DMS114 treated with DMSO at 0.1 percent for 48 hours (cell line): ENCODE measurements around the gene ARFIP1.
"Not testable (repeated sequence)": the region's sequence is repeated elsewhere in the genome, so short reads cannot be mapped to it uniquely, and the experiment has no call there.

Experiments
- DNase-seq: peaks from one replicate; lab custom pipeline; 2025; ENCODE audit not compliant: unreplicated experiment; lab: John Stamatoyannopoulos, UW

Gene ARFIP1, protein sequence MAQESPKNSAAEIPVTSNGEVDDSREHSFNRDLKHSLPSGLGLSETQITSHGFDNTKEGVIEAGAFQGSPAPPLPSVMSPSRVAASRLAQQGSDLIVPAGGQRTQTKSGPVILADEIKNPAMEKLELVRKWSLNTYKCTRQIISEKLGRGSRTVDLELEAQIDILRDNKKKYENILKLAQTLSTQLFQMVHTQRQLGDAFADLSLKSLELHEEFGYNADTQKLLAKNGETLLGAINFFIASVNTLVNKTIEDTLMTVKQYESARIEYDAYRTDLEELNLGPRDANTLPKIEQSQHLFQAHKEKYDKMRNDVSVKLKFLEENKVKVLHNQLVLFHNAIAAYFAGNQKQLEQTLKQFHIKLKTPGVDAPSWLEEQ

DNA sequence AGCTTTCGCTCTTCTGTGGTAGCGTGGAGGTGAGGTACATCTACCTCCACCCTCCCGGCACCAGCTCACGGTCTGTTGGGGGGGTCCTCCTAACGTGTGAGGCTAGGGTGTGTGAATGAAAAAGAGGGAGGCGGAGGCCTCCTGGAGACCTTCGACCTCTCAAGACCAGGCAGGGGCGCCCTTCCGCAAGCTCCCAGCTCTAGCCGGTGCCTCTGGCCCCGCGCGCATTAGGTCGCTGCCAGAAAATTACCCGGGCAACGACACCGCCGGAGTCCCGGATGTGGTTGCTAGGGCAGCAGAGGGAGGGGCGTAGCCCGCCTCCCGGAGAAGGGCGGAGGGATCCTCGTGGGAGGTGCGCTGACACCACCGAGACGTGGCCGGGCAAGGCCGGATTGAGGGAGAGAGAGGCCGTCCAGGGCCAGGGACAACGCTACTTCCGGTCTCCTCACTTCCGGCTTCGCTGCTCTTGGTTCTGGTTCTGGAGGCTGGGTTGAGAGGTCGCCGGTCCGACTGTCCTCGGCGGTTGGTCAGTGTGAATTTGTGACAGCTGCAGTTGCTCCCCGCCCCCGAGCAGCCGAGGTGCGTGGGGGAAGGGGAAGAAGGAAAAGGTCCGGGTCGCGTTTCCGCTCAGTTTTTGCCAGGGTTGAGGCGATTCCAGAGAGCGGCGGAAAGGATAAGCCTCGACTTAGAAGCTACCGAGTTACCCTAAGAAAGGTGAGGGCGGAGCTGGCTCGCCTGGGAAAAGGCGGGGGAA lies at the start of gene ARFIP1, which contains the start of gene TIGD4:
Gene ARFIP1, plus strand, starts transcription at position 442 of the 754 bp plus-strand sequence. CDS start 49,680 bp downstream, outside the sequence.
Gene TIGD4, minus strand, starts transcription at position 218 of the 754 bp plus-strand sequence. CDS start 8,726 bp downstream, outside the sequence.
- peak; percentile 83 for DNase-seq

DNA sequence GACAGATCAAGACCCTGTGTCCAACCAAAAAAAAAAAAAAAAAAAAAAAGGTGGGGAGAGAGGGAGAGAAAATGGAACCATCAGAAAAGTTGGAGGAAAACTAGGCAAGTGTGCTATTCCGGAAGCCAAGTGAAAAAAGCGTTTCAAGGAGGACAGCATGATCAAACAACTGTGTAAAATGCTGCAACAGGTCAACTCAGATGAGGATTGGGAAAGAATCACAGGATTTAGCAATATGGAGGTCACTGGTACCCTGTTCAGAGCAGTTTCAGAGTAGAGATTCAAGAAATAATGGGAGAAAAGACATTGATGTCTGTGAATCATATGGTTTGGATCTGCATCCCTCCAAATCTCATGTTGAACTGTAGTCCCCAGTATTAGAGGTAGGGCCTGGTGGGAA lies 47.8 kb upstream of the ARFIP1 start:
- DNase-seq: no peak

DNA sequence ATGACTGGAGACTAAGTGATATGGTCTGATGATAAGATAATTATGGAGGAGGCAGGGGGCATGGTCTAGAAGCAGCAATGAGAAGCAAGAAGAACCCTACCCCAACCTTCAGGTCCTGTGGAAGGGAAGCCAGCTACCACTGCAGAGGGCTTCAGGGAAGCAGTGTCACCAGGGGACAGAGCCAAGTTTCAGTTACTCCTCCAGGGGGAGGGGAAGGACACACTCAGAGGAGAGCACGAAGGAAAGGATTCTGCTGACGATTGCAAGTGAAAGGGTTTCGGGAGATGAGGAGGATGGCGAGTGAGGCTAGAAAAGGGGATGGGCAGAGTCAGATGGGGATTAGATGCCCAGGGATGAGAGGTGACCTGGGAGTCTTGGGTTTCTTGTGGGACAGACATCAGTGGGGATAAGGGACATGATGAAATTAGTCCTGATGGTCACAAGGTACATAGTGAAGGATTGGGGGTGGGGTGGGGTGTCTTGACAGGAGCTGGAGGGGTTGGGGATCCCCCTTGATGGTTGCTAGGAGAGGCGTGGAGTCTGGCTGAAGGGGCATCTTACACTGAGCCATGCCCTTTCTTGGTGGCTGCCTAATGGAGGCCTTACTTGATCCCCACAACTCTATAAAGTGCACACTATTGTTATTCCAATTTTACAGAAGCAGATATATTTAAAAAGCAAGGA lies 45.6 kb upstream of the ARFIP1 start:
- no peak for DNase-seq

DNA sequence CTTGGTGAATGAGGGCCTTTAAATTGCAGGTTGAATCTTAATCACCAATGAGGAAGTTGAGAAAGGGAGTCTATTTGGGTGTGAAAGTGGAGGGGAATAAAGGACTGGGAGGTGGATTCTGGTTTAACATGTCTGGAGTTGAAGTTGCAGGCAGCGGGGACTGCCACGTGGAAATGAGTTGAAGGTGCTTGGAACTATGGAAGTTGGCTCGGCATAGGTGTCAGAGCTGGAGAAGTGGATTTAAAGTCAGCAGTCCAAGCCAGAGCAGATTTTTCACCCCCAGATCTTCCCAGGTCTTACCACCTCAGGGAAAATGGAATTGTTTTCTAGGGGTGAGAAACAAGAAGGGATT lies 45.1 kb upstream of the ARFIP1 start:
- no peak for DNase-seq

DNA sequence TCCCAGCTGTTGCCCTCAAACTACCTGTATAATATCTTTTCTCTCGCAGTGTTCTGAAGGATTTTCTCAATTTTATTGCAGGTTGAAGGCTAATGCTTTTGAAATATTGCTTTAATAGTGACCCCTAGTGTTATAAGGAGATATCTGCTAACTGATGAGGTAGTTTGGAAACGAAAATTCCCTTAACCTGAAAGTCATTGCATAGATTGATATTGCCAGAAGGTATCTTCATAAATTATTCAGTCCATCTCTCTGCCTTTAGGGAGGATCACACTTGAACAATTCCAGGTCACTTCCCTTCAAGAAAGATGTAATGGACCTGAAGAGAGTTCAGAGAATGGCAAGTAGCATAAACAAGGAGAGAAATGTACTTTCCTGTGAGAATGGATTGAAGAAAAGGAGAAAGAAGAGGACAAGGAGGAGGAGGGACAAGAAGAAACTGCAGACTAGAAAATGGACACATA lies 44.3 kb upstream of the ARFIP1 start:
- DNase-seq: peak; percentile 1

DNA sequence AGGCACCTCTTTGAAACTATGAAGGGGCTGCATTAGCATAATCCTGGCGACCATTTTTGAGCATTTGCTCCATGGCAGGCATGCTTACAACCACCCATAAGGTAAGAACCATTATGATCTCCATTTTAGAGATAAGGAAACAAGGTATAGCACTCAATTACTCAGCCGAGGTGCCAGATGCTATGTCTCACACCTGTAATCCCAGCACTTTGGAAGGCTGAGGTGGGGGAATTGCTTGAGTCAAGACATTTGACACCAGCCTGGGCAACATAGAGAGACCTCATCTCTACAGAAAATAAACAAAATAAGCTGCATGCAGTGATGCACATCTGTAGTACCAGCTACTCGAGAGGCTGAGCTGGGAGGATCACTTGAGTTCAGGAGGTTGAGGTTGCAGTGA lies 43.8 kb upstream of the ARFIP1 start:
- DNase-seq: no peak

DNA sequence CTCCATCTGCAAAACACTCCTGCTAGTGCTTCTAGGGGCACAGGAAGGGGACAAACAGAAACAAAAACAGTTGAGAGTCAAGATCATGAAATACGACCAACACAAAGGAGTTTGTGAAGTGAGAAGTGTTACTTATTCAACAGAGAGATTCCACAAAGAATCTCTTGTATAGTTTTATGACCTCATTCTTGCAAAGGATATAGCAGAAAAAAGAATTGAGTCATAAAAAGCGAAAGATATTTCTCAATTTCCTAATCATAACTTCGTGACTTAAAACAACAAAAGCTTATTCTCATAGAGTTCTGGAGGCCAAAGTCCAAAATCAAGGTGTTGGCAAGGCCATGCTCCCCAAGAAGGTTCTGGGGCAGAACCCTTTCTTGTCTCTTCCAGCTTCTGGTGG lies 40.9 kb upstream of the ARFIP1 start:
- DNase-seq: no peak

DNA sequence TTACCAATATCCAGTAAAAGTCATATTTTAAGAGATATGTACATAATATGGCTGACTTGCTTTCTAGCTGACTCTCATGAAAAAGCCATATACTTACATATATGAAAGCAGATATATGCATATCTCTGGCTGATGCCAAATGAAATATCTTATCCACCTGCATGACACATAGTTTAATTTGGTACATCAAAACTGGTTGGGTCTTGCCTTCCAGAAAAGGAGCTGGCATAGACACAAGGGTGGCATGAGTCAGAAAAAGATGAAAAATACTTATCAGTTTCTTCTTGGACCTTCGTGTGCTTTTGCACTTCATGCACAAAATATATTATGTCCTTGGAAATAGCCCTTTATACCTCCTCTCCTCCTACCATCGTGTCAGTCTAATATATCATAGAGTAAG lies 32.3 kb upstream of the ARFIP1 start:
- DNase-seq: no peak

DNA sequence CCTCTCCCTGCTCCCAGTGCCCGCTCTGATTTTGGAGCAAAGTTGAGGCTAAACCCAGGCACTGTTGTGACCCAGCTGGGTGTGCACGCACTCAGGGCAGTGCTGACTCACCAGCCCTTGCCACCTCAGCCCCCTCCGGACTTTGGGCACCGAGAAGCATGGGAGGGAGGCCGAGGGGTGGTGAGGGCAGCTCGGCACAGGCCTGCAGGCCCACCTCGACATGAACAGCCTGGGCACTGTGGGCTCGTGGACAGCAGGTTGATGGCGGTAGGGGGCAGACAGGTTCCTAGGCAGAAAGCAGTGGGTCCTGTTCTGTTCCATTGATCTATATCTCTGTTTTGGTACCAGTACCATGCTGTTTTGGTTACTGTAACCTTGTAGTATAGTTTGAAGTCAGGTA lies 31.1 kb upstream of the ARFIP1 start:
- DNase-seq: no peak

DNA sequence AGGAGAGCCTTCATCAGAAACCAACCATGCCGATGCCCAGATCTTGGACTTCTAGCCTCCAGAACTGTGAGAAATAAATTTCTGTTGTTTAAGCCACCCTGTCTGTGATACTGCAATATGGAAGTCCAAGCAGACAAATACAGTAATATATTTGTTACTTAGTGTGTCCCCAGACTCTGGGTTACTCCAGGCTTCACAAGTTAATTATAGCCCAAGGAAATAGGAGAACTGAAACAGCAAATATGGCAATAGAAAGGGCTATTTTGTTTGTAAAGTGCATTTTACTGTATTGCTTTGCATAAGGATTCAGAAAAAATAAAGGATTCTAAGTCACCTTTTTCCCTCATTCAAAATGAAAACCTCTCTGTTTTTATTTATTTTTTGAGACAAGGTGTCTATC lies 16.0 kb upstream of the ARFIP1 start:
- DNase-seq: no peak

DNA sequence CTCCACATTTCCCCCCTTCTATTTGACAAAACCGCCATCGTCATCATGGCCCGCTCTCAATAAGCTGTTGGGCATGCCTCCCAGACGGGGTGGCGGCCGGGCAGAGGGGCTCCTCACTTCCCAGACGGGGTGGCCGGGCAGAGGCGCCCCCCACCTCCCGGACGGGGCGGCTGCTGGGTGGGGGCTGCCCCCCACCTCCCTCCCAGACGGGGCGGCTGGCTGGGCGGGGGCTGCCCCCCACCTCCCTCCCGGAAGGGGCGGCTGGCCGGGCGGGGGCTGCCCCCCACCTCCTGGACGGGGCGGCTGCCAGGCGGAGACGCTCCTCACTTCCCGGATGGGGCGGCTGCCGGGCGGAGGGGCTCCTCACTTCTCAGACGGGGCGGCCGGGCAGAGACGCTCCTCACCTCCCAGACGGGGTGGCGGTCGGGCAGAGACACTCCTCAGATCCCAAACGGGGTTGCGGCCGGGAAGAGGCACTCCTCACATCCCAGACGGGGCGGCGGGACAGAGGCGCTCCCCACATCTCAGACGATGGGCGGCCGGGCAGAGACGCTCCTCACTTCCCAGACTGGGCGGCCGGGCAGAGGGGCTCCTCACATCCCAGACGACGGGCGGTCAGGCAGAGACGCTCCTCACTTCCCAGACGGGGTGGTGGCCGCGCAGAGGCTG lies 14.6 kb upstream of the ARFIP1 start:
- not testable (repeated sequence) for DNase-seq

DNA sequence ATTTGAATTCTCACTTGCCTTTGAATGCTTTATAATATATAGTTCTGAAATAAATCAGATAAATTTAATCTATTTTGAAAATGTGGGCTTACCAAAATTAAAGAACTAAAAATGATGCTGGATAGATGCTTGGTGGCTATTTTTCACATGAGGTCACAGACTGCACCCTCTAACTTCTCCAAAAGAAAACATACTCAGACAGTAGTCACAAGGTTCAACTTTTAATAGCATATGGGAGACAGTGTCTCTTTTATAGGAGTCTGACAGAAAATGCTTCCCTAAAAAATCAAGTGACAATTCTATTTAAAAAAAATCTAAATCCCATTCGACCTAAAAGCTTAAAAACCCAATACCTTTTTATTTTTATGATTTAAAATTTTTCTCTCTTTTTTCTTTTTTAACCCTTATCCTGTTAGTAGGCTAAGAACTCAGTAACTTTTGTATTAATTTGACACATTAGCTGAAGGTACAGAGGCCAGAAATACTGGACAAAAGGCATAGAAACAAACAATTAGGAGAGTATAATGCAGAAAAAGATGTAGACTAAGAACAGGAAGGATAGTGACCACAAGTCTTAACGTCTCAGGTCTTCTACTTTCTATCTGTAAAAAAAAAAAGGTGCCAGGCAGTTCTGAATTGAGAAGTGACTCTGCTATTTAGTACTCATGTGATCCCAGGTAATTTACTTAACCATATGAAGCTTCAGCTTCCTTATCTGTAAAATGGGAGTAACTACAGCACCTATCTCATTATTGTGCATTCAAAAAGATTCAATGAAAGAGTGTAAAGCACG lies 7.8 kb upstream of the ARFIP1 start:
- no peak for DNase-seq

DNA sequence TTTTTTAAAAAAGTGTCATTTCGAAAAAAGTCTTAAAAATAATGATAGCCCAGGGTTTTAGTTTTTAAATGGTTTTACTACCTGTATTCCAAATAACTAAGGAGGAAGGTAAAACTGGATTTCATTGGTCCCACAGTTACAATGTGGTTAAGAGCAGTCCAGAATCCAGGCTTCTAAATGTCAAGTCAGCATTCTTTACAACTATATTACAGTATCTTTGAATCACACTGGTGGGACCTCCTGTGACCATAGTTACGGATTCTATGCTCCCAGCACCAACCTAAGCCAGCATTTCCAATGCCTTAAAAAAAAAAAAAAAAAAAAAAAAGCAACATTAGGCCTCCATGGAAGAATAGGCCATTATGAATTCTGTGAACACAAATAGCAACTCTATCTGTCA lies 6.4 kb upstream of the ARFIP1 start:
- DNase-seq: no peak

DNA sequence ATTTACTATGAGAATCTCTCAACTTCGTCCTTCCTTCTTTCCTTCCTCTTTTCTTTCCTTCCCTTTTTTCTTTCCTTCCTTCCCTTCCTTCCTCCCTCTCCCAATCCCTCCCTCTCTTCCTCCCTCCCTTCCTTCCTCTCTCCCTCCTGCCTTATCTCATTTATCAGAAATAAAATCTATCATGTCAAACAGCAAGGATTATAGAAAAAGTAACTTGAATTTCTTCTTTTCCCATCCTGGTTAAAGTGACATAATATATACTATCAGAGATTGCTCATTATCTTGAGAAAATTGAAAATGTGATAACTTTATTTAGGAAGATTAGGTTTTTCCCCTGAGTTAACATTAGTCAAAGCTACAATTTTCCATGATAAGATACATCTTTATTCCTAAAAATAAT lies 5.8 kb upstream of the ARFIP1 start:
- no peak for DNase-seq

DNA sequence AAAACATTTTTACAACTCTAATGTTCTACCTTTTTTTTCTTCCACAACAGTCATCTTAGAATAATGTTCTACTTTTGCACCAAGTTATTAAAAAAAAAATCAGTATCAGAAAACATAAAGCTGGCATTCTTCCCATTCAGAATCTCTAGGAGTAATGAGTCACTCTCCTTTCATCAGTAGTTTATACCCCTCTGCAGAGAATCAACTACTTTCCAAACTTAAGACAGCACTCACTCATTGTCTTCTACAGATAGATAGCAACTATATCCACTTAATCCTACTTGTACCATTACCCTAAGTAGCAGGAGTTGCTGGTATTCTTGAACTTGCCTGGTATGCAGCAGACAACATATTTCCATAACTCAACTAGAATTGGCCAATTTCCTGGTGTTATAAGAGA lies 3.4 kb upstream of the ARFIP1 start:
- DNase-seq: no peak

DNA sequence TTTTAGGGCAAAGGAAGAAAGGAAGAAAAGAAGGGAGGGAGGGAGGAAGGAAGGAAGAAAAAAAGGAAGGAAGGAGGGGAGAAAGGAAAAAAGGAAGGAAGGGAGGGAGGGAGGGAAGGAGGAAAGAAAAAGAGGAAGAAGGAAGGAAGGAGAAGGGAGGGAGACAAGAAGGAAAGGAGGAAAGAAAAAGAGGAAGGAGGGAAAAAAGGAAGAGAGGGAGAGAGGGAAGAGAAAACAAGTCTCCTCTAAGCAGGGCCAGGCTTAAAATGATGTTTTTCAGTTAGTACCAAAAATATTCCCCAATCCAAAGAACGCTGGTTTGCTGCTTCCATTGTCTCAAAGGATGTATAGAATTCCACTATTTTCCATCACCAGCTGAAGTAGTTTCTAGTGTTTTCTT lies 2.3 kb upstream of the ARFIP1 start:
- no peak for DNase-seq

DNA sequence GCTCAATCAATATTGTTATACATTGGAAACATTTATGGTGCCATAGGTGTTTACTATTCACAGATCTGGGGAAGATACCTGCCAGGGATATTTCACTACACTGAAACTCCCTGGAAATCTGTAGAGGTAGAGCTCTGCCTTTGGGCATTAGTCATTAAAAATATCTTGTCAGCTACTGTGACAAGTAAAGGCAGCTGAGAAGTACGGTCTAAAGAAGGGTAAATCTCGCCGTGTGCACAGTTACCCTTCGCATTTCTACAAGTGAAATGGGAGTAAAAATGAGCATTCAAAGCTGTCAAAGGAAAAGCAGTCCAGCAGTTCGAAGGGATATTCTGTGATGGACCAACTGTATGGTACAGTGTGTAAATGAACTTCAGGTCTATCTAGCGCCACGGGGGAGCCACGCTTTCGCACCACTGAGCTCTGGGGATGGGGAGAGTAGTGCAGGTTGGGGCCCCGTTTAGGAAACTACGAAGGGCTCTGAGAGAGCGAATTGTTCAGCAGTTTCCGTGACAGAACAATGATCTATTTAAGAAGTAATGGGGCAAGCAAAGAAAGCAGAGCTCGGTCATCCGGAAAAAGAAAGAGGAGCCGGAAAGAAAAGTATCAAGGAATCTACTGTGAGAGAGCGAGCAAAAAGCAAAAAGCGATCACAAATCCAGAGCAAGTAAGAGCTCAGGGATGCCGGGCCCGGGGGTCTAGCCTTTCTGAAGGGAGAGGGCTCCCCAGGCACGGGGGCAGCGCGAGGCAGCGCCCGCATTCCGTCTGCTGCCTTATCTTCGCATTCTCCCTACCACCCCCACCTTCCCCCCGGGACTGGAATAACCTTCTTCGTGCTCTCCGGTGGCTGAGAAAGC lies 870 bp upstream of the ARFIP1 start:
- DNase-seq: no peak

DNA sequence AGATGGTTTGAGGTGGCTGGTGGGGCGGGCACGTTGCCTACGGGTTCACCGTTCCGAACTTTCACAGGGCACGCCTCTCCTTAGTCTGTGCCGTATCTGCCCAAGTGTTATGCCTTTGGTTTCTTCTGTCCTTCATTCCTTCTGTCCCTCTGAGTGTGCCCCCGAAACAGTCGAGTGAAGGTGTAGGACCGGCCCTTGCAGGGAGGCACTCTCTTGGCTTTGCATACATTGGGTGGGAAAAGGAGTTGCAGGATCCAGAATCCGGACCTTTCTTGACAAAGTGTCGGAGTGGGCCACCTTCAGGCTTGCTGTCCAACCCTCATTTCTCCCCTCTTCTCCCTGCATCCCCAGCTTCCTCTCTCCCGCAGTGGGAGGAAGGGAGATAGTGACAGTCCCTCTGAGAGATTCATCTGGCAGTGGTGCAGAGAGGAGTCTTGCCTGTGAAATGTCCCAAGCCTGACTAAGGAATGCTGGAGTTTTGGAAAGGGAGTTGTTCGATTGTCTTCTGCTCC lies 569 bp downstream of the ARFIP1 start:
- no peak for DNase-seq
